ENCODE measurements around the gene DNAJA1.

GRCh38 chr9:33051144-33051543 is 26.1 kb downstream of the DNAJA1 start:
- TF ChIP-seq GATA2 (IDR thresholded peaks at IDR 0.05; ENCODE audit: low read depth, low read length) = no peak
- TF ChIP-seq GATA3 (IDR thresholded peaks at IDR 0.05; ENCODE audit: low read depth, low read length) = no peak

All from SH-SY5Y (cell line).